ENCODE data around the gene EVC.

DNA sequence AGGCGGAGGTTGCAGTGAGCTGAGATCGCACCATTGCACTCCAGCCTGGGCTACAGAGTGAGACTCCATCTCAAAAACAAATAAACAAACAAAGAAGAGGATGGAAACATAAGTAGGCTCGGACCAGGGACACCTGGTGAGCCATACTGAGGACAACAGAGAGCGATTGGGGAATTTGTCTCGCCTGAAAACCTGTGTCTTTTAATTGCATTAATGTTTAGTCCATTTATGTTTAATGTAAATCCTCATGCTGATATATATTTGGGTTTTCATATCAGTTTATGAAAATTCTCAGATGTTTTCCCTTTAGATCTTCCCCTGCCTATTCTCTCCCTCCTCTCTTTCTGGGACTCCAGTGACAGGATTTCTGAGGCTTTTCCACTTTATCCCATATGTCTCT lies 84.6 kb downstream of the EVC start:
- TF ChIP-seq, protein P1, sequence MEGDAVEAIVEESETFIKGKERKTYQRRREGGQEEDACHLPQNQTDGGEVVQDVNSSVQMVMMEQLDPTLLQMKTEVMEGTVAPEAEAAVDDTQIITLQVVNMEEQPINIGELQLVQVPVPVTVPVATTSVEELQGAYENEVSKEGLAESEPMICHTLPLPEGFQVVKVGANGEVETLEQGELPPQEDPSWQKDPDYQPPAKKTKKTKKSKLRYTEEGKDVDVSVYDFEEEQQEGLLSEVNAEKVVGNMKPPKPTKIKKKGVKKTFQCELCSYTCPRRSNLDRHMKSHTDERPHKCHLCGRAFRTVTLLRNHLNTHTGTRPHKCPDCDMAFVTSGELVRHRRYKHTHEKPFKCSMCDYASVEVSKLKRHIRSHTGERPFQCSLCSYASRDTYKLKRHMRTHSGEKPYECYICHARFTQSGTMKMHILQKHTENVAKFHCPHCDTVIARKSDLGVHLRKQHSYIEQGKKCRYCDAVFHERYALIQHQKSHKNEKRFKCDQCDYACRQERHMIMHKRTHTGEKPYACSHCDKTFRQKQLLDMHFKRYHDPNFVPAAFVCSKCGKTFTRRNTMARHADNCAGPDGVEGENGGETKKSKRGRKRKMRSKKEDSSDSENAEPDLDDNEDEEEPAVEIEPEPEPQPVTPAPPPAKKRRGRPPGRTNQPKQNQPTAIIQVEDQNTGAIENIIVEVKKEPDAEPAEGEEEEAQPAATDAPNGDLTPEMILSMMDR (IDR thresholded peaks at IDR 0.05), result no peak
- TF ChIP-seq POLR2A (IDR thresholded peaks at IDR 0.05), result no peak

All from lower leg skin (tissue), 3 donors.